MM.1S (cell line): ENCODE results near the gene CFAP77.

Source experiments
- DNase-seq: peaks from one replicate; pipeline ENCODE4 v3.0.0-alpha.2; 2015
- H2AFZ ChIP-seq: fragments of 300-600 bp; sonication (generic); 2 replicates; pipeline ENCODE4 v1.6.0; 2016; ENCODE audit warnings: antibody characterized with exemption, low read length
- H3F3A ChIP-seq: fragments of 300-600 bp; sonication (generic); 2 replicates; pipeline ENCODE4 v1.6.1; 2016; ENCODE audit warnings: mild to moderate bottlenecking, antibody characterized with exemption, low read length, moderate library complexity, mixed read lengths; ENCODE audit not compliant: insufficient read depth
- H3K27ac ChIP-seq: fragments of 300-600 bp; sonication (generic); 2 replicates; pipeline ENCODE4 v1.5.1; 2016; ENCODE audit warnings: mild to moderate bottlenecking, low read length
- H3K27me3 ChIP-seq: fragments of 300-600 bp; sonication (generic); replicated peaks from 2 replicates; pipeline ENCODE4 v1.6.0; 2016; ENCODE audit warnings: low read length; ENCODE audit not compliant: insufficient read depth
- H3K36me3 ChIP-seq: fragments of 300-600 bp; sonication (generic); replicated peaks from 2 replicates; pipeline ENCODE4 v1.6.1; 2016; ENCODE audit warnings: mild to moderate bottlenecking, low read length, mixed read lengths; ENCODE audit not compliant: insufficient read depth
- H3K4me1 ChIP-seq: fragments of 300-600 bp; sonication (generic); 2 replicates; pipeline ENCODE4 v1.6.1; 2016; ENCODE audit warnings: low read length, mixed read lengths
- H3K4me2 ChIP-seq: fragments of 300-600 bp; sonication (generic); 2 replicates; pipeline ENCODE4 v1.6.0; 2016; ENCODE audit warnings: low read depth, low read length
- H3K4me3 ChIP-seq: fragments of 300-600 bp; sonication (generic); 2 replicates; pipeline ENCODE4 v1.5.1; 2016; ENCODE audit warnings: low read length, mixed read lengths
- H3K79me2 ChIP-seq: fragments of 300-600 bp; sonication (generic); 2 replicates; pipeline ENCODE4 v1.6.1; 2016; ENCODE audit warnings: mixed run types, low read length, mixed read lengths
- H3K9ac ChIP-seq: fragments of 300-600 bp; sonication (generic); 2 replicates; pipeline ENCODE4 v1.6.1; 2016; ENCODE audit warnings: low read length, mixed read lengths
- H3K9me2 ChIP-seq: fragments of 300-600 bp; sonication (generic); replicated peaks from 2 replicates; pipeline ENCODE4 v1.6.1; 2016; ENCODE audit warnings: mild to moderate bottlenecking, low read length, mixed read lengths; ENCODE audit not compliant: insufficient read depth
- H3K9me3 ChIP-seq: fragments of 300-600 bp; sonication (generic); replicated peaks from 2 replicates; pipeline ENCODE4 v1.6.1; 2016; ENCODE audit warnings: mild to moderate bottlenecking, low read length, mixed read lengths; ENCODE audit not compliant: insufficient read depth
- H4K20me1 ChIP-seq: fragments of 300-600 bp; sonication (generic); 2 replicates; pipeline ENCODE4 v1.6.1; 2016; ENCODE audit warnings: mild to moderate bottlenecking, low read length, moderate library complexity, mixed read lengths; ENCODE audit not compliant: insufficient read depth
- CTCF ChIP-seq: fragments of 300-600 bp; sonication (generic); IDR thresholded peaks from 2 replicates; pipeline ENCODE4 v1.5.1; 2016; ENCODE audit warnings: antibody characterized with exemption, low read length, mixed read lengths
- EZH2 ChIP-seq: fragments of 300-600 bp; sonication (generic); optimal IDR thresholded peaks from 2 replicates; pipeline ENCODE3; 2017; ENCODE audit warnings: low read depth, mild to moderate bottlenecking, antibody characterized with exemption, low read length, mixed read lengths
- EZH2phosphoT487 ChIP-seq: fragments of 300-600 bp; sonication (generic); IDR thresholded peaks from 2 replicates; pipeline ENCODE4 v1.6.1; 2018; ENCODE audit warnings: antibody characterized with exemption, low read length

The CFAP77 gene

GRCh38 chr9:132430998-132431397 is 21.0 kb downstream of the CFAP77 start:
- peaks cover 89% of the 10 kb centered on the region for H3K27me3 ChIP-seq

GRCh38 chr9:132434881-132435280 is 24.9 kb downstream of the CFAP77 start:
- Histone ChIP-seq H4K20me1 (no peaks in the 10 kb centered on the region), H2AFZ (no peak overlapping the region), H3K27ac (no peak overlapping the region), H3K4me3 (no peak overlapping the region), H3F3A (no peaks in the 10 kb centered on the region), H3K27me3 (peaks cover 77% of the 10 kb centered on the region), H3K9ac (no peak overlapping the region), H3K79me2 (no peaks in the 10 kb centered on the region), H3K36me3 (no peaks in the 10 kb centered on the region), H3K9me3 (no peaks in the 10 kb centered on the region), H3K9me2 (no peaks in the 10 kb centered on the region), H3K4me1 (no peaks in the 10 kb centered on the region), H3K4me2 (no peak overlapping the region)
- no peak for DNase-seq
- TF ChIP-seq EZH2: no peak
- TF ChIP-seq EZH2phosphoT487: no peak
- TF ChIP-seq CTCF: no peak

More at GRCh38 chr9:132430998-132431397, 21.0 kb downstream of the CFAP77 start:
- no peak overlapping the region for H3K27ac ChIP-seq
- no peak for DNase-seq
- no peak overlapping the region for H3K4me3 ChIP-seq
- TF ChIP-seq CTCF (no peak), EZH2phosphoT487 (no peak), EZH2 (no peak)
- H3K9me3 ChIP-seq: no peaks in the 10 kb centered on the region
- H2AFZ ChIP-seq: no peak overlapping the region
- no peaks in the 10 kb centered on the region for H3K9me2 ChIP-seq
- no peaks in the 10 kb centered on the region for H3F3A ChIP-seq
- H3K79me2 ChIP-seq: no peaks in the 10 kb centered on the region
- H3K9ac ChIP-seq: no peak overlapping the region
- no peaks in the 10 kb centered on the region for H4K20me1 ChIP-seq
- H3K4me1 ChIP-seq: no peaks in the 10 kb centered on the region
- H3K36me3 ChIP-seq: no peaks in the 10 kb centered on the region
- H3K4me2 ChIP-seq: no peak overlapping the region

GRCh38 chr9:132439153-132439552 is 29.1 kb downstream of the CFAP77 start:
- TF ChIP-seq CTCF (no peak), EZH2 (no peak), EZH2phosphoT487 (no peak)

More at GRCh38 chr9:132439153-132439552, 29.1 kb downstream of the CFAP77 start:
- no peaks in the 10 kb centered on the region for H3K9me2 ChIP-seq
- H3K27me3 ChIP-seq: peaks cover 85% of the 10 kb centered on the region
- H3K27ac ChIP-seq: no peak overlapping the region
- no peak overlapping the region for H3K9ac ChIP-seq
- no peak for DNase-seq
- H3K36me3 ChIP-seq: no peaks in the 10 kb centered on the region
- H3K79me2 ChIP-seq: no peaks in the 10 kb centered on the region
- no peak overlapping the region for H3K4me3 ChIP-seq
- no peaks in the 10 kb centered on the region for H3K4me1 ChIP-seq
- H3K9me3 ChIP-seq: no peaks in the 10 kb centered on the region
- H3K4me2 ChIP-seq: no peak overlapping the region
- no peaks in the 10 kb centered on the region for H4K20me1 ChIP-seq
- H3F3A ChIP-seq: no peaks in the 10 kb centered on the region
- H2AFZ ChIP-seq: no peak overlapping the region
